Natural killer cell treated with Interleukin-12 subunit alpha and Interleukin-12 subunit beta and Interleukin-15 and Interleukin-18, amount 100 ng/mL, for 72 hours (primary cell): ENCODE data around the gene TMC8. TPM values are rescaled to one million over a fixed set of nuclear protein-coding genes. Genes with fewer than 3 reads are reported as not detected.
"Not testable (repeated sequence)": the region's sequence is repeated elsewhere in the genome, so short reads cannot be mapped to it uniquely, and the experiment has no call there.

Experiments
- ATAC-seq, 2 donors: fragments of 150-1000 bp; cut with Tn5 transposase in 1 of 2; sonication (Bioruptor Pico), chemical (Tn5 transposase) in 1 of 2; 2 replicates each; pipeline ENCODE4 v1.10.0; 2021
- DNase-seq: peaks from one replicate; pipeline ENCODE4 v3.0.0; 2022; ENCODE audit warnings: low spot score
- H3K27ac Mint-ChIP-seq, 2 donors: 1 replicate in 1 of 2; 2 replicates in 1 of 2; pipeline ENCODE4 v1.8.0; 2022; ENCODE audit warnings: mixed read lengths in 2 of 2, mild to moderate bottlenecking in 1 of 2, moderate library complexity in 1 of 2
- H3K27me3 Mint-ChIP-seq, 2 donors: 1 replicate in 1 of 2; 2 replicates in 1 of 2; pipeline ENCODE4 v1.8.0; 2022; ENCODE audit warnings: mixed read lengths in 2 of 2
- H3K36me3 Mint-ChIP-seq: one replicate; pipeline ENCODE4 v1.8.0; 2022; ENCODE audit warnings: mixed read lengths
- H3K4me1 Mint-ChIP-seq, 2 donors: 1 replicate in 1 of 2; 2 replicates in 1 of 2; pipeline ENCODE4 v1.8.0; 2022; ENCODE audit warnings: low read depth in 2 of 2, mixed read lengths in 2 of 2, mild to moderate bottlenecking in 1 of 2
- H3K4me3 Mint-ChIP-seq: one replicate; pipeline ENCODE4 v1.8.0; 2022; ENCODE audit warnings: mixed read lengths
- H3K9me3 Mint-ChIP-seq: 2 replicates; pipeline ENCODE4 v1.8.0; 2022; ENCODE audit warnings: mixed read lengths
- total RNA-seq, 2 donors: library from RNA; stranded (reverse); gene quantifications; one replicate each; pipeline ENCODE4 v1.2.3, GENCODE V29; 2022

Gene TMC8
- total RNA-seq, 2 donors from 2014 or later = 87.1 to 209 TPM

- peak; percentile 65 to 83 for ATAC-seq
- peaks cover 0 to 3% of the 10 kb centered on the region in 2 donors for H3K27me3 Mint-ChIP-seq
- no peaks in the 10 kb centered on the region for H3K9me3 Mint-ChIP-seq
- peaks cover 0 to 7% of the 10 kb centered on the region in 2 donors for H3K4me1 Mint-ChIP-seq
- peak overlapping the region; percentile 34 for H3K4me3 Mint-ChIP-seq
- H3K36me3 Mint-ChIP-seq = no peaks in the 10 kb centered on the region
- H3K27ac Mint-ChIP-seq = peak overlapping the region in 1 of 2 donors; percentile 26
- DNase-seq = no peak
These were observed 24.6 kb downstream of the TMC8 start for GRCh38 chr17:78154903-78155811.

DNA sequence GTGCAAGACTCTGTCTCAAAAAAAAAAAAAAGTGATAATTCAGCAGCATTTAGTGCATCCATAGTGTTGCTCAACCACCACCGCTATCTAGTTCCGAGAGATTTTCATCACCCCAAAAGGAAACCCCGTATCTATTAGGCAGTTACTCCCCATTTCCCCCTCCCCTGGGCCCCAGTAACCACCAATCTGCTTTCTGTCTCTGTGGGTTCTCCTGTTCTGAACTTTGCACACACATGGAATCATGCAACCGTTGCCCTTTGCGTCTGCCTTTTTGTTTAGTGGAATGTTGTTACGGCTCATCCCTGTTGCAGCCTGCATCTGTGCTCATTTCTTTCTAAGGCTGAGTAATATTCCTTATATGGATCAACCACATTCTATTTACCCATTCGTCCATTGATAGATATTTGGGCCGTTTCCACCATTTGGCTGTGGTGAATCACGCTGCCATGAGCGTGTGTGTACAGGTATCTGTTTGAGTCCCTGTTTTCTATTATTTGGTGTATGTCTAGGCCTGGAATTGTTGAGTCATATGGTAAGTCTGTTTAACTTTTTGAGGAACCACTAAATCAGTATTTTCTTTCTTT, 29.1 kb downstream of the TMC8 start:
- ATAC-seq = no peak
- Mint-ChIP-seq H3K9me3 (no peaks in the 10 kb centered on the region), H3K27me3 (peaks cover 0 to 3% of the 10 kb centered on the region in 2 donors), H3K36me3 (no peaks in the 10 kb centered on the region), H3K4me1 (peaks cover 0 to 7% of the 10 kb centered on the region in 2 donors), H3K4me3 (no peak overlapping the region), H3K27ac (no peak overlapping the region)
- DNase-seq = no peak

DNA sequence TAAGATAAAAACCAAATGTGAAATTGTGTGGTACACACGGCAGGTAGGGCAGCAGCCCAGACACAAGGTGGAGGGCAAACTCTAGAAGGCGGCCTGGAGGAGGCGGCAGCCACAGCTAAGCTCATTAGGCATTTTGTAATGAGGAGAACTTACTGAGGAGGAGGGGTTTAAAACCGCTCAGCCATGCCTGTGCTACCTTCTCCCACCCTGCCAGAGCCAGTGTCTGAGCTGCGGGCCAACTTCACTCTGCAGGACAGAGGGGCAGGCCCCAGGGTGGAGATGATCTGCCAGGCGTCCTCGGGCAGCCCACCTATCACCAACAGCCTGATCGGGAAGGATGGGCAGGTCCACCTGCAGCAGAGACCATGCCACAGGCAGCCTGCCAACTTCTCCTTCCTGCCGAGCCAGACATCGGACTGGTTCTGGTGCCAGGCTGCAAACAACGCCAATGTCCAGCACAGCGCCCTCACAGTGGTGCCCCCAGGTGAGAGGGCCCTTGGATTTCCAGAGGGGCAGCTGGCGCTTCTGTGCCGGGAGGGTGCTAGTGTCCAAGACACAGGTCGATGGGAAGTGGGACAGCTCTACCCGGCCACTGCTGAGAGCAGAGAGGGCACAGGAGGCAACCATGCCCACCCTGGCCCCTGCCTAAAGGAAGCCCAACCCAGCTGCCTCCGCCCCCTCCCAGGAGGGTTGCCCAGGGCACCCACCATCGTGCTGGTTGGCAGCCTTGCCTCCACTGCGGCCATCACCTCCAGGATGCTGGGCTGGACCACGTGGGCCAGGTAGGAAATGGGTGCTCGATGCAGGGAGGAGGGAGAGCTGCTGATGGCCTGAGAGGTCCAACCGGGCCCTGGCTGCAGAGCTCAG, 33.5 kb downstream of the TMC8 start:
- no peak overlapping the region for H3K27ac Mint-ChIP-seq
- DNase-seq (no peak), ATAC-seq (no peak)
- H3K27me3 Mint-ChIP-seq = peaks cover 0 to 3% of the 10 kb centered on the region in 2 donors
- no peaks in the 10 kb centered on the region for H3K9me3 Mint-ChIP-seq
- H3K4me1 Mint-ChIP-seq = peaks cover 0 to 2% of the 10 kb centered on the region in 2 donors
- H3K36me3 Mint-ChIP-seq = no peaks in the 10 kb centered on the region
- no peak overlapping the region for H3K4me3 Mint-ChIP-seq

DNA sequence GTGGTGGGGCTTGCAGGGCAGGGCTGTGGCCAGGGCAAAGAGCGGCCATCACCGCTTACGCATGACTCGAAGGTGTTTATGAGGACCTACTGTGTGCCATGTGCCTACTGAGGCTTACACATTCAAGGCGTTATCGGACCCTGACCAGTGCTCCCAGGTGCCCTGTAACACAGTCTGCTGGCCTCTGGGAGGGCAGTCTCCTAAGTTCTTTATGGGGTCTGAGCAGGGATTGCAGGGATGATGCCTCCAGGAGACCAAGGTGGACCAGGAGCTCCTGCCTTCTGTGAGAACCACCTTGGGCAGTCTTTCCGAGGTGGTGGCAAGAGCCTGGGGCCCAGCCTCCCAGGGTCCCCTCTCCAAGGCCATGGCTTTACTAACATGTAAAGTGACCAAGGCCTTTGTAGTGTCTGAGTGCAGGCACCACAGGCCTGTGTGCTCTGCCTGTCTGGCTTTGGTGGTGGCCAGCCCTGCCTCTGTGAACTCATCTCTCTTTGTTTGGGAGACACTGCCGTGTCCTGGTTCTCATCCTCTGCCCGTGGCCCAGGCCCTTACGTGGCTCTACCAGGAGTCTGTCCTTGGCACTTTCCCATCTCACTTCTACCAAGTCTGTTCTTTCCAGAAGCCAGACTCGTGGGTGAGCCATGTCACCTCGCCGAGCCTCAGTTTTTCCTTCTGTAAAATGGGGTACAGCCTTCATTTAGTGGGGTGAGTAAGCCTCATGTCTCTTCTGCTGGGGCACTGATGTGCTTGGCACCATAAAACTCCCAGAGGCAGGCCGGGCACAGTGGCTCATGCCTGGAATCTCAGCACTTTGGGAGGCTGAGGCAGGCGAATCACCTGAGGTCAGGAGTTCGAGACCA, 34.4 kb downstream of the TMC8 start:
- DNase-seq (no peak), ATAC-seq (no peak)
- no peaks in the 10 kb centered on the region for H3K27me3 Mint-ChIP-seq
- H3K4me3 Mint-ChIP-seq = no peak overlapping the region
- peaks cover 0 to 2% of the 10 kb centered on the region in 2 donors for H3K4me1 Mint-ChIP-seq
- H3K27ac Mint-ChIP-seq = no peak overlapping the region
- H3K9me3 Mint-ChIP-seq = no peaks in the 10 kb centered on the region
- no peaks in the 10 kb centered on the region for H3K36me3 Mint-ChIP-seq

DNA sequence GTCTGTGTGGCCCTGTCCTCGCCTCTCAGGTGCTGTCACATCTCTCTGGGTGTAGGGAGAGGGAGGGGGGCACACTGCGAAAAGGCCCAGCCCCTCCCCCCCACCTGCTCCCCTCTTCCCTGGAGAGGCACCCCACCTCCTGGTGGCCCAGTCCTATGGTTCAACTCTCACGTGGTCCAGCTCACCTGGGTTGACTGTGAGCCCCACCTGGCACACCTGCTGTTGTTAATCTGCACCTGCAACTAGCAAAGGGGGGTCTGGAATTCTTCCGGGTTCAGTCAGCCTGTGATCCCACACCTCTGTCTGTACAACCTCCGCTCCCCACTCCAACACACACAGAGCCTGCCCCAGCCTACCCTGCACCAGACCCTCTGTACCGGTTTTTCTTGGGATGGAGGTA, 35.8 kb downstream of the TMC8 start:
- no peak for ATAC-seq
- no peaks in the 10 kb centered on the region for H3K27me3 Mint-ChIP-seq
- no peaks in the 10 kb centered on the region for H3K9me3 Mint-ChIP-seq
- peaks cover 10% of the 10 kb centered on the region in 2 donors for H3K4me1 Mint-ChIP-seq
- no peaks in the 10 kb centered on the region for H3K36me3 Mint-ChIP-seq
- H3K27ac Mint-ChIP-seq = no peak overlapping the region
- H3K4me3 Mint-ChIP-seq = no peak overlapping the region
- DNase-seq = no peak

- Mint-ChIP-seq H3K4me3 (peak within 1 kb of the TSS; percentile 53), H3K4me1 (peaks cover 27 to 28% of the 10 kb centered on the region in 2 donors), H3K27me3 (no peaks in the 10 kb centered on the region), H3K9me3 (no peaks in the 10 kb centered on the region), H3K36me3 (no peaks in the 10 kb centered on the region), H3K27ac (peak within 1 kb of the TSS in 1 of 2 donors; percentile 63)
- ATAC-seq (peak; percentile 91 to 94), DNase-seq (peak; percentile 91)
These were observed 37.8 kb downstream of the TMC8 start, which contains the start of gene SYNGR2 for GRCh38 chr17:78168242-78168902. TSS of gene SYNGR2 (plus strand) at chr17:78168581. CDS start at chr17:78168617, 36 bp downstream.

DNA sequence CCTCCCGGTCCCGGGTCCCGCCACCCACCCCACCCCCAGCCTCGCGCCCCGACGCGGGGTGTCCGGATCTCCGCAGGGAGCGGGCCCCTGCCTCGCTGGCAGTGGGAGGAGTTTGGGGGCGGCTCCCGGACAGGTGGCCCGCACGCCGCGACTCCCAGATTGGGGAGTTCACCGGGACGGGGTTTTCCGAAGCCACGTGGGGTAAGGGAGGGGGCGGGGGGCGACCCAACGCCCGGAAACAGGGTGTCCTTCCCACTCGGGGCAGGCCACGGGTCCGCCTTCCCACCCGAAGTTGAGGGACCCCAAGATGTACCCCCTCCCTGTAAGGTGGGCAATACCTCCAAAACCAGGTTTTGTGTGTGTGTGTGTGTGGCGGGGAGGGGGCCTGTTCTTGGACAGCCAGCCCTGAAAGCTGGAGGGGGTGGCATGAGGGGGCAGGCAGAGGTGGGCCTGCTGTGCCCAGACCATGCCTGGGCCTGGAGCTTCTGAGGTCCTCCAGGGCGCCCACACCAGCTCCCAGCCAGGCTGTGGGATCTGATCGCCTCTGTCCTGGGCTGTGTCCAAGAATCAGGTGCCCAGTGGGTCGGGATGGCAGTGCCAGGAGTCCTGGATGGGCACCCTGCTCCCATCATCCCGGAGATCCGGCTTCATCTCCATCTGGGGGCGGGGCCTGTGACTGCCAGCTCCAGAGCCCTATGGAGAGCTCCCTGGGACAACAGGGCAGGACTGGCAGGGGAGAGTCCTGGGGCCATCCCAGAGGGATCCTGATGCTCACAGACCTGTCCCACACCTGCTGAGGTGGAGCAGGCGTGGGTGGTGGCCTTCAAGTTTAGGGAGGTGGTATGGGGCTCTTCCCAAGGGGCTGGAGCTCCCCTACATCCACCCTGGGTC, 38.6 kb downstream of the TMC8 start:
- peaks cover 6% of the 10 kb centered on the region for H3K36me3 Mint-ChIP-seq
- H3K27ac Mint-ChIP-seq = no peak overlapping the region
- H3K4me1 Mint-ChIP-seq = peaks cover 35 to 36% of the 10 kb centered on the region in 2 donors
- ATAC-seq (peak; percentile 36 to 43), DNase-seq (no peak)
- no peaks in the 10 kb centered on the region for H3K27me3 Mint-ChIP-seq
- peak overlapping the region; percentile 50 for H3K4me3 Mint-ChIP-seq
- H3K9me3 Mint-ChIP-seq = no peaks in the 10 kb centered on the region

DNA sequence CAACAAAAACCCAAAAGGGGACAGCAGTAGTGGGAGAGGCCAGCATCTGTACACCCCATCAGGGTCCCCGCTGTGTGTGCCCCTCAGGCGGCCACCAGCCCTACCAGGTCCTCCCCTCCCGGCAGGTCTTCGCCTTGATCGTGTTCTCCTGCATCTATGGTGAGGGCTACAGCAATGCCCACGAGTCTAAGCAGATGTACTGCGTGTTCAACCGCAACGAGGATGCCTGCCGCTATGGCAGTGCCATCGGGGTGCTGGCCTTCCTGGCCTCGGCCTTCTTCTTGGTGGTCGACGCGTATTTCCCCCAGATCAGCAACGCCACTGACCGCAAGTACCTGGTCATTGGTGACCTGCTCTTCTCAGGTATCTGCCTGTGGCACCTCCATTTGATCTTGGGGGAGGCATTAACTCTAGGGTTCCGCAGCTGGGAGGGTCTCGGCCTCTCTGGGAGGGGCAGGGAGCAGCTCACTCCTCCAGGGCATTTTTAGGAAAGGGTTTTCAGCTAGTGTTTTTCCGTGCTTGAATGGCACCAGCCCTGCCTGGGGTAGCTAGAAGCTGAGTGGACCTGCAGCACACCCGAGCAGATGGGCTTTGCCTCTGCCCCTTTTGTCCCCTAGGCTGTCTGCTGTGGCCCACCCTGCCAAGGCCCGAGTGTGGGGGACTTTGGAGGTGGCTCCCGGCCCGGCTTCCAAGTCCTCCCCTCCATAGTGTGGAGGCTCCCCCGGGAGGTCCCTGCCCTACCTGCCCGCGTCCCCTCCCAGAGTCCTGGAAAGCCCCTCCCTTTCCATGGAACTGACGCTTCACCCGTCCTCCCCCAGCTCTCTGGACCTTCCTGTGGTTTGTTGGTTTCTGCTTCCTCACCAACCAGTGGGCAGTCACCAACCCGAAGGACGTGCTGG, 40.4 kb downstream of the TMC8 start:
- H3K27me3 Mint-ChIP-seq = no peaks in the 10 kb centered on the region
- H3K4me3 Mint-ChIP-seq = peak overlapping the region; percentile 42
- H3K27ac Mint-ChIP-seq = peak overlapping the region in 1 of 2 donors; percentile 77
- ATAC-seq (no peak), DNase-seq (no peak)
- no peaks in the 10 kb centered on the region for H3K9me3 Mint-ChIP-seq
- H3K36me3 Mint-ChIP-seq = peaks cover 6% of the 10 kb centered on the region
- peaks cover 37 to 38% of the 10 kb centered on the region in 2 donors for H3K4me1 Mint-ChIP-seq

- Mint-ChIP-seq H3K4me3 (peak overlapping the region; percentile 47), H3K4me1 (peaks cover 38 to 41% of the 10 kb centered on the region in 2 donors), H3K27ac (peak overlapping the region; percentile 70 to 77)
- H3K36me3 Mint-ChIP-seq, DNase-seq, ATAC-seq, H3K9me3 Mint-ChIP-seq, H3K27me3 Mint-ChIP-seq: not testable (repeated sequence)
These were observed 41.1 kb downstream of the TMC8 start for GRCh38 chr17:78171591-78172248.

DNA sequence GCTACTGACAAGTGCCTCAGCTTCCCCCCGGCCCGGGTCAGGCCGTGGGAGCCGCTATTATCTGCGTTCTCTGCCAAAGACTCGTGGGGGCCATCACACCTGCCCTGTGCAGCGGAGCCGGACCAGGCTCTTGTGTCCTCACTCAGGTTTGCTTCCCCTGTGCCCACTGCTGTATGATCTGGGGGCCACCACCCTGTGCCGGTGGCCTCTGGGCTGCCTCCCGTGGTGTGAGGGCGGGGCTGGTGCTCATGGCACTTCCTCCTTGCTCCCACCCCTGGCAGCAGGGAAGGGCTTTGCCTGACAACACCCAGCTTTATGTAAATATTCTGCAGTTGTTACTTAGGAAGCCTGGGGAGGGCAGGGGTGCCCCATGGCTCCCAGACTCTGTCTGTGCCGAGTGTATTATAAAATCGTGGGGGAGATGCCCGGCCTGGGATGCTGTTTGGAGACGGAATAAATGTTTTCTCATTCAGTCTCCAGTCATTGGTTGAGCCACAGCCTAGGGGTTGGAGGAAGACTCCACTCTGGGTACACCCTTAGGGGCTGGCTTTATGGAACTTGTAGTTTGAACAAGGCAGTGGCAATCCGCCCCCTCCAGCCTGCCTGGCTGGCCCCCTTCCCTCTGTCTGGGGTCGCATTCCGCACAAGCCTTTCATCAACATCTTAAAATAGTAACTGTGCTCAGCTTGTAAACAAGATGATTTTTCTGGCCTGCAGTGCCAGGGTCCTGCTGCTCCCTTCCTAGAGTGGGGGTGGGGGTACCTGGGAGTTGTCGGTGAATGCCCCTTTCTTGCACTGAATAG, 41.9 kb downstream of the TMC8 start:
- no peak for DNase-seq
- no peaks in the 10 kb centered on the region for H3K27me3 Mint-ChIP-seq
- no peak for ATAC-seq
- H3K4me1 Mint-ChIP-seq = peaks cover 38 to 39% of the 10 kb centered on the region in 2 donors
- H3K27ac Mint-ChIP-seq = peak overlapping the region; percentile 70 to 77
- H3K4me3 Mint-ChIP-seq = peak overlapping the region; percentile 47
- peaks cover 6% of the 10 kb centered on the region for H3K36me3 Mint-ChIP-seq
- H3K9me3 Mint-ChIP-seq = no peaks in the 10 kb centered on the region
